ENCODE data around the gene RALGAPA1. TPM values are rescaled to one million over a fixed set of nuclear protein-coding genes. Genes with fewer than 3 reads are reported as not detected.
"Not testable (repeated sequence)": the region's sequence is repeated elsewhere in the genome, so short reads cannot be mapped to it uniquely, and the experiment has no call there.

The RALGAPA1 gene
- total RNA-seq, 1 experiment from 2014 or later = 11.4 TPM

DNA sequence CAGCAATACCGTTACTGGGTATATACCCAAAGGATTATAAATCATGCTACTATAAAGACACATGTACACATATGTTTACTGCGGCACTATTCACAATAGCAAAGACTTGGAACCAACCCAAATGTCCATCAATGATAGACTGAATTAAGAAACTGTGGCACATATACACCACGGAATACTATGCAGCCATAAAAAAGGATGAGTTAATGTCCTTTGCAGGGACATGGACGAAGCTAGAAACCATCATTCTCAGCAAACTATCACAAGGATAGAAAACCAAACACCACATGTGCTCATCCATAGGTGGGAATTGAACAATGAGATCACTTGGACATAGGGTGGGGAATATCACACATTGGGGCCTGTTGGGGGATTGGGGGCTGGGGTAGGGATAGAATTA is 187.1 kb downstream of the RALGAPA1 start:
- not testable (repeated sequence) for H3K27me3 ChIP-seq (ENCODE audit: control insufficient read depth, insufficient read depth, low read length); H3K4me3 ChIP-seq (ENCODE audit: insufficient read depth, low read depth, low read length); H3K36me3 ChIP-seq (replicated peaks; ENCODE audit: control insufficient read depth, insufficient read depth, low read length); DNase-seq

DNA sequence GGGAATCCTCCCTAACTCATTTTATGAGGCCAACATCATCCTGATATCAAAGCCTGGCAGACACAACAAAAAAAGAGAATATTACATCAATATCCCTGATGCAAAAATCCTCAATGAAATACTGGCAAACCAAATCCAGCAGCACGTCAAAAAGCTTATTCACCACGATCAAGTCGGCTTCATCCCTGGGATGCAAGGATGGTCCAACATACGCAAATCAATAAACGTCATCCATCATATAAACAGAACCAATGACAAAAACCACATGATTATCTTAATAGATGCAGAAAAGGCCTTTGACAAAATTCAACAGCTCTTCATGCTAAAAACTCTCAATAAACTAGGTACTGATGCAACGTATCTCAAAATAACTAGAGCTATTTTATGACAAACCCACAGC is 189.1 kb downstream of the RALGAPA1 start:
- not testable (repeated sequence) for DNase-seq; H3K4me3 ChIP-seq (ENCODE audit: insufficient read depth, low read depth, low read length); H3K36me3 ChIP-seq (replicated peaks; ENCODE audit: control insufficient read depth, insufficient read depth, low read length); H3K27me3 ChIP-seq (ENCODE audit: control insufficient read depth, insufficient read depth, low read length)

DNA sequence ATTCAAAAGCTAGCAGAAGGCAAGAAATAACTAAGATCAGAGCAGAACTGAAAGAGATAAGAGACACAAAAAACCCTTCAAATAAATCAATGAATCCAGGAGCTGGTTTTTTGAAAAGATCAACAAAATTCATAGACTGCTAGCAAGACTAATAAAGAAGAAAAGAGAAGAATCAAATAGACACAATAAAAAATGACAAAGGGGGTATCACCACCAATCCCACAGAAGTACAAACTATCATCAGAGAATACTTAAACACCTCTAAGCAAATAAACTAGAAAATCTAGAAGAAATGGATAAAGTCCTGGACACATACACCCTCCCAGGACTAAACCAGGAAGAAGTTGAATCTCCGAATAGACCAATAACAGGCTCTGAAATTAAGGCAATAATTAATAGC is 189.6 kb downstream of the RALGAPA1 start:
- not testable (repeated sequence) for H3K4me3 ChIP-seq (ENCODE audit: insufficient read depth, low read depth, low read length); H3K27me3 ChIP-seq (ENCODE audit: control insufficient read depth, insufficient read depth, low read length); DNase-seq; H3K36me3 ChIP-seq (replicated peaks; ENCODE audit: control insufficient read depth, insufficient read depth, low read length)

DNA sequence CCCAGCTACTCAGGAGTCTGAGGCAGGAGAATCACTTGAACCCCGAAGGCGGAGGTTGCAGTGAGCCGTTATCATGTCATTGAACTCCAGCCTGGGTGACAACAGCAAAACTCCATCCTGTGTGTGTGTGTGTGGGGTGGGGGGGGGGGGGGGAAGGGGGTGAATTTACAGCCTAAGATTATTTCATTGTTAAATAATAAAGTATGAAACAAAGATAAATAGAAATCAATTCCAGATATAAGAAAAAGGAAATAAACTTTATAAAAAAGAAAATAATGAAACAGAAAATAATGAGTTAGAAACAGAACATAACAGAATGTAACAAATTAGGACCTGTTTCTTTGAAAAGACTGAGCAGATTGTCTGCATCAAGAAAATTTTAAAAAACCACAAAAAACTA is 191.6 kb downstream of the RALGAPA1 start:
- no peak for DNase-seq
- Histone ChIP-seq H3K4me3 (ENCODE audit: insufficient read depth, low read depth, low read length) (no peak overlapping the region), H3K27me3 (ENCODE audit: control insufficient read depth, insufficient read depth, low read length) (no peaks in the 10 kb centered on the region), H3K36me3 (replicated peaks; ENCODE audit: control insufficient read depth, insufficient read depth, low read length) (no peaks in the 10 kb centered on the region)

DNA sequence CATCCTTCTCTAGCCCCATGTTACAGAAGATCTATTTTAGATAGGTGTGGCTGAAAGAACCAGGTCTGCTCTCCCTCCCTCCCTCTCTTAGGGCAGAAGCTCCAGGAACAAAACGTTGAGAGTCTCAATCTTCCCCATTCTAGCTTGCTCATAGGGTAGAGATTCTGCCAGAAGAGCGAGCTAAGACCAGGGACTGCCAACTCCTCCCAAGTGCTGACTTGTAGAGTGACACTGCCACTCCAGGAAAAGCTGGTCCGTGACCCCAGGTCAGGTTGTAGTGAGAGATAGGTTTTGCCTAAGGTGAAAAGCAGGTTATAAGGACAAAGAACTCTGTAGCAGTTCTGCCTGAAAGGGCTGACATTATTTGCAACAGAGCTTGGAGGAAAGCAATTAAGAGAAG is 201.7 kb downstream of the RALGAPA1 start:
- H3K4me3 ChIP-seq (ENCODE audit: insufficient read depth, low read depth, low read length) = no peak overlapping the region
- H3K27me3 ChIP-seq (ENCODE audit: control insufficient read depth, insufficient read depth, low read length) = no peaks in the 10 kb centered on the region
- no peaks in the 10 kb centered on the region for H3K36me3 ChIP-seq (replicated peaks; ENCODE audit: control insufficient read depth, insufficient read depth, low read length)
- no peak for DNase-seq

DNA sequence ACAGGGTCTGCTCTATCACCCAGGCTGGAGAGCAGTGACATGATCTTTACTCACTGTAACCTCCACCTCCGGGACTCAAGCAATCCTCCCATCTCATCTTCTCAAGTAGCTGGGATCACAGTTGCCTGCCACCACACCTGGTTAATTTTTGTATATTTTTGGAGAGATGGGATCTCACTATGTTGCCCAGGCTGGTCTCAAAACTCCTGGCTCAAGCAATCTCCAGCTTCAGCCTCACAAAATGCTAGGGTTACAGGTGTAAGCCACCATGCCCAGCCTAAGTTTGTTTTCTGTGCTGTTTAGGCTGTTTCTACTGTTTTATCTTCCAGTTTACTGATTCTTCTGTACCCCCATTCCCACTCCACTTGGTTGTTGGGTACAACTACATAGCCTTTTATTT is 208.8 kb downstream of the RALGAPA1 start:
- DNase-seq = no peak
- H3K27me3 ChIP-seq (ENCODE audit: control insufficient read depth, insufficient read depth, low read length) = no peaks in the 10 kb centered on the region
- H3K4me3 ChIP-seq (ENCODE audit: insufficient read depth, low read depth, low read length) = no peak overlapping the region
- no peaks in the 10 kb centered on the region for H3K36me3 ChIP-seq (replicated peaks; ENCODE audit: control insufficient read depth, insufficient read depth, low read length)

DNA sequence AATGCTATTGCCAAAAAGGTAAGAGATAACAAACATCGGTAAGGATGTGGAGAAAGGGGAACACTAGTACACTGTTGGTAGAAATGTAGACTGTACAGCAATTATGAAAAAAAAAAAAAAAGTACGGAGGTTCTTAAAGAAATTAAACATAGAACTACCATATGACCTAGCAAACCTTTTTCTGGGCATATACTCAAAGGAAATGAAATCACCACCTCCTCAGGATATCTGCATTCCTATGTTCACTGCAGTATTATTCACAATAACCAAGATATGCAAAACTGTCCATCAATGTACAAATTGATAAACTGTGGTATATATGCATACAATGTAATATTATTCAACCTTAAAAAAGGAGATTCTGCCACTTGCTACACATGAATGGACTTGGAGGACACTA is 214.5 kb downstream of the RALGAPA1 start:
- Histone ChIP-seq H3K4me3 (ENCODE audit: insufficient read depth, low read depth, low read length) (no peak overlapping the region), H3K27me3 (ENCODE audit: control insufficient read depth, insufficient read depth, low read length) (no peaks in the 10 kb centered on the region), H3K36me3 (replicated peaks; ENCODE audit: control insufficient read depth, insufficient read depth, low read length) (no peaks in the 10 kb centered on the region)
- DNase-seq = no peak

DNA sequence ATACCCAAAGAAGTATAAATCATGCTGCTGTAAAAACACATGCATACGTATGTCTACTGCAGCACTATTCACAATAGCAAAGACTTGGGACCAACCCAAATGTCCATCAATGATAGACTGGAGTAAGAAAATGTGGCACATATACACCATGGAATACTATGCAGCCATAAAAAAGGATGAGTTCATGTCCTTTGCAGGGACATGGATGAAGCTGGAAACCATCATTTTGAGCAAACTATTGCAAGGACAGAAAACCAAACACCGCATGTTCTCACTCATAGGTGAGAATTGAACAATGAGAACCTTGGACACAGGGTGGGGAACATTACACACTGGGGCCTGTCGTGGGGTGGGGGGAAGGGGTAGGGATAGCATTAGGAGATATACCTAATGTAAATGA is 221.7 kb downstream of the RALGAPA1 start:
- H3K36me3 ChIP-seq (replicated peaks; ENCODE audit: control insufficient read depth, insufficient read depth, low read length); H3K4me3 ChIP-seq (ENCODE audit: insufficient read depth, low read depth, low read length); H3K27me3 ChIP-seq (ENCODE audit: control insufficient read depth, insufficient read depth, low read length); DNase-seq: not testable (repeated sequence)

DNA sequence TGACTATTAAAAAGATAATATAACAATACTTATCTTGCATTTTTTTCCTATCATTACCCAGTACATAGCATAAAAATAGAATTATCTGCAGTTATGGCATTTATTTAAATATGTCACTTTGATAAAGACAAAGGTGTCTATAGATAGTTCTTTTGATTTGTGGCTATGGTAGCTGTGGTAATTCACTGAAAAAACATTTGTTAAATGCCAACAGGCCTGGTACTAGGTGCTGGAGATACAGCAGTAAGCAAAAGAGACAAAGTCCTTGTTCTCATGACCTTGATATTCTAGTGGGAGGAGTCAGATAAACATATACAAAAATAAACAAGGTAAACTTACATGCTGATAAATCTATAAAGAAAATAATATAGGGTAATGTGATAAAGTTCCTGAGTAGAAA is 230.5 kb downstream of the RALGAPA1 start:
- no peak for DNase-seq
- Histone ChIP-seq H3K27me3 (ENCODE audit: control insufficient read depth, insufficient read depth, low read length) (no peaks in the 10 kb centered on the region), H3K36me3 (replicated peaks; ENCODE audit: control insufficient read depth, insufficient read depth, low read length) (no peaks in the 10 kb centered on the region), H3K4me3 (ENCODE audit: insufficient read depth, low read depth, low read length) (no peak overlapping the region)

DNA sequence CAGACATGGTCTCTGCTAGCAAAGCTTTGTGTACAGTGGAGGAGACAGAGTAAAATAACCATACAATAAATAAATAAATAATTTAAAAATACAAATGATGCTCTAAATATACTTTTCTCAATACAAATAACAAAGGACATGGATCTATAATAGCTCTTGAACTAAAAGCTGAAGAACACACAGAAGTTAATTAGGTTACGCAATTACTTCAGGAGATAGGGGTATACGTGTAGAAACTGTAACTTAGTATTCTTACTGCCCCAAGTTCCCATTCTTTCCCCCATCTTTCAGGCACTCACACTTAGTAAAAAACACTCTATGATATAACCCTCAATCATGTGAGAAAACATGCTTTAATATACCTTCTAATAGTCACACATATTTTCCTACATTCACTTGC is 231.0 kb downstream of the RALGAPA1 start:
- no peak for DNase-seq
- Histone ChIP-seq H3K36me3 (replicated peaks; ENCODE audit: control insufficient read depth, insufficient read depth, low read length) (no peaks in the 10 kb centered on the region), H3K4me3 (ENCODE audit: insufficient read depth, low read depth, low read length) (no peak overlapping the region), H3K27me3 (ENCODE audit: control insufficient read depth, insufficient read depth, low read length) (no peaks in the 10 kb centered on the region)

DNA sequence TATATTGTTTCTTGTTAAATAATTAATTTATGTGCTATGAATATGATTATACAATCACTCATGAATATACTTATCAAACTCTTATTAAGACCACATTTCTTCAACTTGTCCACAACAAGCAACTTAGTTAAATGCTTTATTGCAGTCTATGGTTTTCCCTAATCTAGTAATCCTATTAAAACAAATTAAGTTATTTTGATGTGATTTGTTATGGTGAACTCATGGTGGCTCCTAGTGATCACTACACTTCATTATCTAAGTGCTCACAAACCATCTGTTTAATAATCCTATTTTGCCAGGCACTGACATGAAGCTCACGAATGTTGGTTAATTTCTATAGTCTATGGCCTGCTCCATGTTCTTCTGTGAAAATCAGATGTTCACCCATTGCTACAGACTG is 232.2 kb downstream of the RALGAPA1 start:
- Histone ChIP-seq H3K36me3 (replicated peaks; ENCODE audit: control insufficient read depth, insufficient read depth, low read length) (no peaks in the 10 kb centered on the region), H3K4me3 (ENCODE audit: insufficient read depth, low read depth, low read length) (no peak overlapping the region), H3K27me3 (ENCODE audit: control insufficient read depth, insufficient read depth, low read length) (no peaks in the 10 kb centered on the region)
- DNase-seq = no peak

DNA sequence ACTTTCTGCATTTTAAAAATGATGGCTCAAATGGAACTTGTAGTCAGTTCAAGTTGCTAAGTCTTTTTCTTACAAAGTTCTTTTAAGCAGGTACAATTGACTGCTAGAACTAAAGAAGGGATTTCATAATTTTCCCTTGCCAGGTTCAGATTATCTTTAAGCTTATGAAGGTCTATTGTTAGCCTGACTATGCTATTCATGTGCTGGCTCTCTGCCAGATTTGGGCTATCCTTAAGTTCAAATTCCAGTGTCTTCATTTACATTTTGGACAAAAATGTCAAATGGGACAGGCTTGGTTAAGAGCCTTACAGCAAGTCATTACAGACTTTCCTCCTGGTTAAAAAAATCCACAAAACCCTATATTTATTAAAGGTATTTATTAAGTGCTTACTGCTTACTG is 232.8 kb downstream of the RALGAPA1 start:
- no peaks in the 10 kb centered on the region for H3K36me3 ChIP-seq (replicated peaks; ENCODE audit: control insufficient read depth, insufficient read depth, low read length)
- H3K4me3 ChIP-seq (ENCODE audit: insufficient read depth, low read depth, low read length) = no peak overlapping the region
- no peaks in the 10 kb centered on the region for H3K27me3 ChIP-seq (ENCODE audit: control insufficient read depth, insufficient read depth, low read length)
- no peak for DNase-seq

DNA sequence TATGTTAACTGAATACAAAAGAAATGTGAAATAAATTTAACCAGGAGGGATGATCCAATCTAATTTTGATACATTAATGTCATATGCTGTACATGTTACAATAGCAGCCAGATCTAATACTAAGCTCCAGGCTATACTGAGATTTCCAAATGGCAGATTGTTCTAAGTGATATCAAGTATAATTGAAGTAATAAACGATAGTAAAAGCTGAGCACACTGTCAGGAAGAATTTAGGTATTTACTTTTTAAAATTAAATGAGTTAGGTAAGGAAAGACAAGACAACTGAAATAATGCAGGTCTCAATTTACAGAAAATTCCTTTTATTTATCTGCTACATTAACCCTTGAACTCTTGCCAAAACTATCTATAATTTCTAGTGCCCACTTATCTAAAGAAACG is 235.2 kb downstream of the RALGAPA1 start:
- Histone ChIP-seq H3K36me3 (replicated peaks; ENCODE audit: control insufficient read depth, insufficient read depth, low read length) (no peaks in the 10 kb centered on the region), H3K4me3 (ENCODE audit: insufficient read depth, low read depth, low read length) (no peak overlapping the region), H3K27me3 (ENCODE audit: control insufficient read depth, insufficient read depth, low read length) (no peaks in the 10 kb centered on the region)
- no peak for DNase-seq

DNA sequence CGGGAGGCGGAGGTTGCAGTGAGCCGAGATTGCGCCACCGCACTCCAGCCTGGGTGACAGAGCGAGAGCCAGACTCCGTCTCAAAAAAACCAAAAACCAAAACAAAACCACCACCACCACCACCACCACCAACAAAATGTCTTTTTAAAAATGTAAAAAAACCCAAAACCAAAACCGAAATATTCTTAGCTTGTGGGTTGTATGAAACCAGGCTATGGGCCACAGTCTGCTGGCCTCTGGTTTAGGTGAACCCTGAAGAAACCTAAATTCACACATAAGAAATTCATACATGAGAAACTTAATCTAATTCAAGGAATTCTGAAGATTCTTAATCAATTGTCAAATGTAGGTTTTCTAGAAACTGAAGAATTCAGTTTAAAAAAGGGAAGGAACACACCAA is 237.5 kb downstream of the RALGAPA1 start:
- Histone ChIP-seq H3K27me3 (ENCODE audit: control insufficient read depth, insufficient read depth, low read length) (no peaks in the 10 kb centered on the region), H3K36me3 (replicated peaks; ENCODE audit: control insufficient read depth, insufficient read depth, low read length) (no peaks in the 10 kb centered on the region)

DNA sequence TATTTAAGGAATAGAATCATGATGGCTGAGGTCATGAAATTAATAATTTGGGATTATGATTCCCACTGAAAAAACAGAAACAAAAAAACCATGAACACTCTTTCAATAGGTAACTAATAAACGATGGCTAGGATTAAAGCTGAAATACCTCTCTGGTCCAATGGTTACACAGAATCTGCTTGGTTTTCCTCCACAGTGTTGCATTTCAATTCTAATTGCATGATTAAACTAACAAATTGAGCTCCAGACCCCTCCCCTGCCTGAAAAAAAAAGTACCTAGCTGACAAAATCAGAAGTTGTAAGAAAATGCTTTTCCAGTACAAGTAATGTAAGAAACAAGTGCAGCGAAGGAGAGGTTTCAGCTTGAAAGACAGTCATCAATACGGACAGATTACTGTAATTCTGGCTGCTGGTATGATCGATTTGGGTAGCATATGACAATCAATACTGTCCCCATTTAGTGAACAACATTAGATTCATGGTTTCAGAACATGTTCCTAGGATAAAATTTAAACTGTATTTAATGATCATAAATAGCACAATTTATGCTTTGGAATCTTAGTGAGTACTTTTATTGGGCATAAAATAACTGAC is 243.1 kb downstream of the RALGAPA1 start:
- H3K4me3 ChIP-seq (ENCODE audit: insufficient read depth, low read depth, low read length) = no peak overlapping the region
- no peaks in the 10 kb centered on the region for H3K27me3 ChIP-seq (ENCODE audit: control insufficient read depth, insufficient read depth, low read length)
- H3K36me3 ChIP-seq (replicated peaks; ENCODE audit: control insufficient read depth, insufficient read depth, low read length) = no peaks in the 10 kb centered on the region
- DNase-seq = no peak

More for the DNA sequence above, 237.5 kb downstream of the RALGAPA1 start:
- DNase-seq = no peak
- H3K4me3 ChIP-seq (ENCODE audit: insufficient read depth, low read depth, low read length) = no peak overlapping the region

DNA sequence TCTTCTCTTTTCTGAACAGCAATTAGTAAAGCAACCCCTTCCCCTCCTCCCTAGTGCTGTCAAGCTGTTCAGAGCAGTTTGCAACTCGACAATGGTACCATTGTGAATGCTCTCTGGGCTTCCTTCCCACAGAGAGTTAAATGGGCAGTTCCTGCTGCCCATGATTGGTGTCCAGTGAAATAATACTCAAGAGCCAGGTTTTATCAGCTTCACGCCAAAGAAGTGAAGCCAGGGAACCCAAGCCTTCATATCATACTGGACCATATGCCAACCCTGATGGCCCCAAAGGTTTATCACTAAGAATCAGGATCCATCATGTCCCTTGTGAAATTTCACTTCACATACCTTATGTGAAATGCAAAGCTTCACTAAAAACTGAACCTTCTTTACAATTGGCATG is 250.4 kb downstream of the RALGAPA1 start:
- peak; percentile 39 for DNase-seq
- no peaks in the 10 kb centered on the region for H3K36me3 ChIP-seq (replicated peaks; ENCODE audit: control insufficient read depth, insufficient read depth, low read length)
- H3K4me3 ChIP-seq (ENCODE audit: insufficient read depth, low read depth, low read length) = no peak overlapping the region
- H3K27me3 ChIP-seq (ENCODE audit: control insufficient read depth, insufficient read depth, low read length) = no peaks in the 10 kb centered on the region

Measured in H7 (cell line).